BLaER1 (cell line): ENCODE measurements around the gene RPL29.

ENCODE experiments used
- H3K27ac ChIP-seq: shearing (Covaris generic); formaldehyde crosslinking; 2 replicates; pipeline ENCODE4 v1.8.1; 2022
- H3K27me3 ChIP-seq: shearing (Covaris generic); formaldehyde crosslinking; 2 replicates; pipeline ENCODE4 v1.8.1; 2022
- H3K36me3 ChIP-seq: shearing (Covaris generic); formaldehyde crosslinking; 2 replicates; pipeline ENCODE4 v1.8.1; 2022
- H3K4me1 ChIP-seq: shearing (Covaris generic); formaldehyde crosslinking; 2 replicates; pipeline ENCODE4 v1.8.1; 2022
- H3K4me2 ChIP-seq: shearing (Covaris generic); formaldehyde crosslinking; 2 replicates; pipeline ENCODE4 v1.8.1; 2022
- H3K4me3 ChIP-seq: shearing (Covaris generic); formaldehyde crosslinking; 2 replicates; pipeline ENCODE4 v1.8.1; 2022
- H3K9ac ChIP-seq: shearing (Covaris generic); formaldehyde crosslinking; 2 replicates; pipeline ENCODE4 v1.8.1; 2022
- H3K9me3 ChIP-seq: shearing (Covaris generic); formaldehyde crosslinking; 2 replicates; pipeline ENCODE4 v1.8.1; 2022
- H4K20me1 ChIP-seq: shearing (Covaris generic); formaldehyde crosslinking; 2 replicates; pipeline ENCODE4 v1.8.1; 2022
- Cebpa-rat ChIP-seq: shearing (Covaris generic); IDR thresholded peaks from 2 replicates; pipeline ENCODE4 v1.8.1; 2022

RPL29 gene

GRCh38 chr3:51955175-51955892 lies 40.4 kb downstream of the RPL29 start, which contains the start of gene GPR62:
Gene GPR62 (plus strand): TSS chr3:51955381. CDS start chr3:51955653, 272 bp downstream.
- Histone ChIP-seq H3K4me3 (peak within 1 kb of the TSS; percentile 27), H3K27ac (no peak within 1 kb of the TSS), H3K4me1 (peaks cover 29% of the 10 kb centered on the region), H3K27me3 (peaks cover 50% of the 10 kb centered on the region), H3K4me2 (peak within 1 kb of the TSS; percentile 64), H3K9ac (no peak within 1 kb of the TSS), H4K20me1 (peaks cover 33% of the 10 kb centered on the region), H3K36me3 (peaks cover 38% of the 10 kb centered on the region), H3K9me3 (no peaks in the 10 kb centered on the region)
- no peak for TF ChIP-seq Cebpa-rat

DNA sequence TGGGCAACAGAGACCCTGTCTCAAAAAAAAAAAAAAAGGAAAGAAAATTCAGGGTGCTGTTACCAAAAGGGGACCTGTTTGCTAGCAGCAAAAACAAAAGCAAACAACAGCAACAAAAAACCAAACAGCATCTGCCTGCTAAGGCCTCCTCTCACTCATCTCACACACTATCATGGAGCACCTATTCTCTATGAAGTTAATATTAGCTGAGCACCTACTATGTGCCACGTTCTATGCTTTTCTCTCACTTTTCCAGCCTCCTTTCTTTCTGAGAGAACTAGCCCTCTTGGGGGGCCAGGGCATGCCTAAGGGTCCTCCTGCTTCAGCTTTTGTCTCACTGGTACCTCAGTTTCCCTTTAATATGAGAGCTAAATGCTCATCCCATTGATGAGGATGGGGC lies 41.0 kb downstream of the RPL29 start:
- Histone ChIP-seq H3K27ac (no peak overlapping the region), H3K27me3 (peaks cover 50% of the 10 kb centered on the region), H3K9ac (no peak overlapping the region), H3K4me1 (peaks cover 29% of the 10 kb centered on the region), H4K20me1 (peaks cover 33% of the 10 kb centered on the region), H3K9me3 (no peaks in the 10 kb centered on the region), H3K4me2 (0 out of 2 replicates have a peak overlapping the region, but pooled peaks have one; percentile 64), H3K4me3 (no peak overlapping the region), H3K36me3 (peaks cover 32% of the 10 kb centered on the region)
- TF ChIP-seq Cebpa-rat = no peak

DNA sequence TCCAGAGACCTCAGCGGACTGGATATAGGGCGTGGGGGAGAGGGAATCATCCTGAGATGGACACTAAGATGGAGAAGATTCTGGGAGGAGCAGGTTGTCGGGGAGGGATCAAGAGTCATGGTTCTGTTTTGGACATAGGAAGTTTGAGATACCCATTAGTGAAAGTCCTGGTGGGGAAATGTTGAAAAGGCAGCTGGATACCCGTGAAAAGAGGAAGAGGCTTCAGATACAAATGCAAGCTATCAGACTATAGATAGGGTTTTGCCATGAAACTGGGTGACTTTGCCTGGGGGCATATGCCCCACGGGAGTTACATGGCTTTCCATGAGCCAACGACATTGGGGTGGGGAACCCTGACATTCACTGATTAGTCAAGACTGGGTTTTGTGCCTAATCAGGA lies 41.6 kb downstream of the RPL29 start:
- Histone ChIP-seq H3K27me3 (peaks cover 50% of the 10 kb centered on the region), H3K4me2 (no peak overlapping the region), H3K27ac (no peak overlapping the region), H3K36me3 (peaks cover 26% of the 10 kb centered on the region), H3K4me3 (no peak overlapping the region), H3K4me1 (peaks cover 29% of the 10 kb centered on the region), H3K9me3 (no peaks in the 10 kb centered on the region), H3K9ac (no peak overlapping the region), H4K20me1 (peaks cover 33% of the 10 kb centered on the region)
- no peak for TF ChIP-seq Cebpa-rat

- H4K20me1 ChIP-seq = peaks cover 33% of the 10 kb centered on the region
- H3K9ac ChIP-seq = no peak overlapping the region
- no peak overlapping the region for H3K4me2 ChIP-seq
- no peak overlapping the region for H3K27ac ChIP-seq
- no peaks in the 10 kb centered on the region for H3K9me3 ChIP-seq
- peaks cover 50% of the 10 kb centered on the region for H3K27me3 ChIP-seq
- TF ChIP-seq Cebpa-rat = no peak
- H3K4me1 ChIP-seq = peaks cover 29% of the 10 kb centered on the region
- H3K36me3 ChIP-seq = peaks cover 19% of the 10 kb centered on the region
- no peak overlapping the region for H3K4me3 ChIP-seq
These were observed 42.2 kb downstream of the RPL29 start for GRCh38 chr3:51953445-51953844.

DNA sequence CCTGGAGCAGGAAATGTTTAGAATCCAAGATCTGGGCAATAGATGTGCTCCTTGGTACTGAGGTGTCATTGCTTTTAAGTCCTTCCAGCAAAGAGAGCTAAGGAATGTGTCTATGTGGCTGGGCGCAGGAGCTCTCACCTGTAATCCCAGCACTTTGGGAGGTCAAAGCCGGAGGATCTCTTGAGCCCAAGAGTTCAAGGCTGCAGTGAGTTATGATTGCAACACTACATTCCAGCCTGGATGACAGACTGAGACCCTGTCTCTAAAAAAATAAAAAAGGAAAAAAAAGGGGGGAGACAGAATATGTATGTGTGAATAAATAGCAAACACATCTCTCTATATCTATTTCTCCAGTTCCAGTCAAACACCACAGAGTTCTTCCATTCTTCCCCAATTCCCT lies 44.8 kb downstream of the RPL29 start:
- TF ChIP-seq Cebpa-rat = no peak
- H3K4me3 ChIP-seq = no peak overlapping the region

GRCh38 chr3:51949121-51949520 lies 46.6 kb downstream of the RPL29 start:
- Histone ChIP-seq H3K27ac (no peak overlapping the region), H3K4me1 (peaks cover 4% of the 10 kb centered on the region), H3K27me3 (peaks cover 13% of the 10 kb centered on the region), H4K20me1 (no peaks in the 10 kb centered on the region), H3K36me3 (no peaks in the 10 kb centered on the region), H3K4me3 (no peak overlapping the region), H3K9ac (no peak overlapping the region), H3K4me2 (no peak overlapping the region), H3K9me3 (no peaks in the 10 kb centered on the region)
- no peak for TF ChIP-seq Cebpa-rat

More for the DNA sequence above, 44.8 kb downstream of the RPL29 start:
- peaks cover 12% of the 10 kb centered on the region for H4K20me1 ChIP-seq
- H3K27ac ChIP-seq = no peak overlapping the region
- H3K27me3 ChIP-seq = peaks cover 30% of the 10 kb centered on the region
- no peaks in the 10 kb centered on the region for H3K36me3 ChIP-seq
- peaks cover 17% of the 10 kb centered on the region for H3K4me1 ChIP-seq
- H3K4me2 ChIP-seq = no peak overlapping the region
- no peak overlapping the region for H3K9ac ChIP-seq
- no peaks in the 10 kb centered on the region for H3K9me3 ChIP-seq

- Histone ChIP-seq H3K4me1 (peaks cover 15% of the 10 kb centered on the region), H3K4me3 (no peak overlapping the region), H3K27me3 (peaks cover 2% of the 10 kb centered on the region; the same call in 1 of the 2 replicates), H3K27ac (no peak overlapping the region), H4K20me1 (no peaks in the 10 kb centered on the region), H3K4me2 (no peak overlapping the region), H3K36me3 (no peaks in the 10 kb centered on the region), H3K9ac (no peak overlapping the region), H3K9me3 (no peaks in the 10 kb centered on the region)
- no peak for TF ChIP-seq Cebpa-rat
These were observed 47.6 kb downstream of the RPL29 start for GRCh38 chr3:51948016-51948580.

DNA sequence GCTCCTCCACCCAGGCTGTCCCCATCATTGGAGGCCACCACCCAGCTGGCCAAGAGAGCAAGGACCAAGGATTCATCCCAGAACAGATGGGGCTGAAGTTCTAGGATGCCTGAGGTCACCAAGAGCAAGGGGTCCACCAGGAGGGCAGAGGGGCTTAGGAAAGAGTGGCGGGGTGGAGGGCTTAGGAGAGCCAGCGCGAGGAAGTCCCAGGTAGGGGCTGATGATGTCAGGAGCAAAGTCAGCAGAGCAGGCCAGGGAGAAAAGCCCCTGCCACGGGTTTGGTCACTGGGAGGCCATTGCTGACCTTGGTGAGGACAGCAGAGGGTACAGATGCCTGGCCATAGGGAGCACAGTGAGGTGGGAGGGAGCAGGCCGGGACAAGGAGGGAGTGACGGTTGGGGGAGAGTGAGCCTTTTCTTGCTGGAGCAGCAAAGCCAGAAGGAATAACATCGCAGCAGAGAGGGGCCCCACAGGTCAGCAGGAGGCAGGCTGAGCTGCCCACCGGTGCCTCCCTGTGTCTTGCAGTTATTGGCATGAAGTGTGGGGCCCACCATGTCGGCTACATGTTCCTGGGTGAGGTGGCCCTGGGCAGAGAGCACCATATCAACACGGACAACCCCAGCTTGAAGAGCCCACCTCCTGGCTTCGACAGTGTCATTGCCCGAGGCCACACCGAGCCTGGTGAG lies 48.3 kb downstream of the RPL29 start:
- no peak overlapping the region for H3K9ac ChIP-seq
- peaks cover 22% of the 10 kb centered on the region for H3K4me1 ChIP-seq
- H3K36me3 ChIP-seq = no peaks in the 10 kb centered on the region
- H4K20me1 ChIP-seq = no peaks in the 10 kb centered on the region
- H3K4me3 ChIP-seq = no peak overlapping the region
- H3K27me3 ChIP-seq = no peaks in the 10 kb centered on the region
- no peaks in the 10 kb centered on the region for H3K9me3 ChIP-seq
- no peak overlapping the region for H3K27ac ChIP-seq
- no peak for TF ChIP-seq Cebpa-rat
- H3K4me2 ChIP-seq = no peak overlapping the region

GRCh38 chr3:51946796-51947195 lies 48.9 kb downstream of the RPL29 start:
- H3K27me3 ChIP-seq = no peaks in the 10 kb centered on the region
- H4K20me1 ChIP-seq = no peaks in the 10 kb centered on the region
- TF ChIP-seq Cebpa-rat = no peak
- no peaks in the 10 kb centered on the region for H3K36me3 ChIP-seq
- no peak overlapping the region for H3K9ac ChIP-seq
- no peak overlapping the region for H3K4me2 ChIP-seq
- H3K4me1 ChIP-seq = peaks cover 25% of the 10 kb centered on the region
- H3K9me3 ChIP-seq = no peaks in the 10 kb centered on the region
- H3K4me3 ChIP-seq = no peak overlapping the region
- H3K27ac ChIP-seq = no peak overlapping the region
